ENCODE data around the gene SIT1. TPM values are rescaled to one million over a fixed set of nuclear protein-coding genes. Genes with fewer than 3 reads are reported as not detected.
A peak's percentile ranks its signal among the peaks of the same experiment; 100 is the strongest.

The SIT1 gene
- total RNA-seq, 1 donor from 2014 or later: 2.5 TPM

DNA sequence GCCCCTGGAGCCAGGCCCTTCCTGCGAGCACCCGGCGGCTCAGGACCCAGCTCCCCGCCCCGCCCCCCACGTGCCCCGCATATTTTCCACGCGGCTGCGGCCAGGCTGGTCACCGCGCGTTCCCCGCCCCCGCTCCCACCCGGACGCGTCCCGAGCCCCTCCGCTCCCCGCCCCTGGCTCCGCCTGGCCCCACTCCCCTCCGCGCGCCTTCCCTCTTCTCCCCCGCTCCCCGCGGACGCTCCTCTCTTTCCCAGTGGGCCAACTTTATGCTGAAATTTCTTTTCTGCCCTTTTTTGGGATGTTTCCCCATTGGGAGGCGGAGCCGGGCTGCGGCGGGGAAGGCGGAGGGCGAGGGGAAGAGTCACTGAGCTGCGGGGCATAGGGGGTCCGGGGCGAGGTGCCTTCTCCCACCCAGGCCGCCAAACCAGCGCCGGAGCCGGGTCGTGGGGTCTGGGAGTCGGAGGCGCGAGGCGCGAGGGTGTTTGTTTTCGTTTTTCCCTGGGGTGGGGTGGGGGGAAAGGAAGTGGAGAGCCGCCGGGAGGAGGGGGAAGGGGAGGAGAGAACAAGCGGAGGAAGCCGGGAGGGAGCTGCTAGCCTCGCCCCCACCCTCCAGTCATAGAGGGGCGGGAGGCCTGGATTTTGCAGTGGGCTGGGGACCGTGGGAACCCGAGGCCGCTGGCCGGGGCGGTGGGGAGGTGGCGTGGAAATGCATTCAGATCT is 40.0 kb upstream of the SIT1 start:
- H3K27ac ChIP-seq: peak overlapping the region; percentile 96
- H3K4me1 ChIP-seq: peaks cover 32% of the 10 kb centered on the region
- no peak for DNase-seq (ENCODE audit: extremely low spot score in 2 of 2)
- intact Hi-C loops (cut with DNase I): loop anchor here (5.0 kb wide), 2 partner anchors 33 to 37 kb away; partner anchors contain the start of genes CCDC107 and RMRP
- H3K36me3 ChIP-seq: no peaks in the 10 kb centered on the region
- H3K4me3 ChIP-seq: peak overlapping the region; percentile 79 to 90
- H3K9me3 ChIP-seq: no peaks in the 10 kb centered on the region
- no peaks in the 10 kb centered on the region for H3K27me3 ChIP-seq
- TF ChIP-seq POLR2A (IDR thresholded peaks at IDR 0.05) (peak in 1 of 2 donors; percentile 64), CTCF (IDR thresholded peaks at IDR 0.05) (no peak), POLR2AphosphoS5 (IDR thresholded peaks at IDR 0.05; ENCODE audit: insufficient read depth in 1 of 2, low read depth in 1 of 2) (peak in 1 of 2 donors; percentile 85)

DNA sequence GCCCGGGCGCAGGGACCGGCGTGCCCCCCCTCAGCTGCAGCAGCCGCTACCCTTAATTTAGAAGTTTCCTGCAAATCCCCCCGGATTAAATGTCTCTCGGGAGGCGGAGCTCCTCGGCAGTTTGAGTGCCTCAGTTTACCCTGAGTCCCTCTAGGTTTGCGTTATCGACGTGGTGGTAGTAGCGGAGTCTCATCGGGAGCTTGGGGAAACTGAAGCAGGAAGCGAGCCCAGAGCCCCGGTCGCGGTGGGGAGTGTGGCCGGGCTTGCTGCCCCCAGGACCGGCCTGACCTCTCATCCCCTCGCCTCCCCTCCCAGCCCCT is 39.5 kb upstream of the SIT1 start:
- intact Hi-C loops (cut with DNase I): loop anchor here (5.0 kb wide), 2 partner anchors 33 to 37 kb away; partner anchors contain the start of genes CCDC107 and RMRP
- Histone ChIP-seq H3K27ac (peak overlapping the region; percentile 96), H3K4me1 (peaks cover 32% of the 10 kb centered on the region), H3K4me3 (peak overlapping the region; percentile 79 to 90), H3K27me3 (no peaks in the 10 kb centered on the region), H3K9me3 (no peaks in the 10 kb centered on the region), H3K36me3 (peaks cover 0 to 2% of the 10 kb centered on the region in 2 donors)
- TF ChIP-seq POLR2A (IDR thresholded peaks at IDR 0.05): no peak
- TF ChIP-seq CTCF (IDR thresholded peaks at IDR 0.05): no peak
- no peak for TF ChIP-seq POLR2AphosphoS5 (IDR thresholded peaks at IDR 0.05; ENCODE audit: insufficient read depth in 1 of 2, low read depth in 1 of 2)
- DNase-seq (ENCODE audit: extremely low spot score in 2 of 2): no peak

GRCh38 chr9:35689542-35690293 is 39.0 kb upstream of the SIT1 start, which contains the start of gene TPM2:
TPM2 (minus strand) TSS chr9:35689925; CDS start chr9:35689817, 108 bp downstream.
- Histone ChIP-seq H3K27me3 (no peaks in the 10 kb centered on the region), H3K9me3 (no peaks in the 10 kb centered on the region), H3K36me3 (peaks cover 0 to 7% of the 10 kb centered on the region in 2 donors), H3K4me3 (peak within 1 kb of the TSS; percentile 79 to 90), H3K27ac (peak within 1 kb of the TSS; percentile 96), H3K4me1 (peaks cover 32% of the 10 kb centered on the region)
- intact Hi-C loops (cut with DNase I): loop anchor here (5.0 kb wide), 2 partner anchors 32 to 38 kb away; partner anchors contain the start of genes CCDC107 and RMRP
- TF ChIP-seq CTCF (IDR thresholded peaks at IDR 0.05): no peak
- TF ChIP-seq POLR2A (IDR thresholded peaks at IDR 0.05): peak in 1 of 2 donors; percentile 54
- peak in 1 of 2 donors; percentile 90 for TF ChIP-seq POLR2AphosphoS5 (IDR thresholded peaks at IDR 0.05; ENCODE audit: insufficient read depth in 1 of 2, low read depth in 1 of 2)
- no peak for DNase-seq (ENCODE audit: extremely low spot score in 2 of 2)

GRCh38 chr9:35688558-35689541 is 38.1 kb upstream of the SIT1 start:
- intact Hi-C loops (cut with DNase I): no loop called here
- no peak for DNase-seq (ENCODE audit: extremely low spot score in 2 of 2)
- TF ChIP-seq POLR2A (IDR thresholded peaks at IDR 0.05): no peak
- no peak for TF ChIP-seq CTCF (IDR thresholded peaks at IDR 0.05)
- no peak for TF ChIP-seq POLR2AphosphoS5 (IDR thresholded peaks at IDR 0.05; ENCODE audit: insufficient read depth in 1 of 2, low read depth in 1 of 2)
- Histone ChIP-seq H3K4me3 (peak overlapping the region; percentile 79 to 90), H3K4me1 (peaks cover 32% of the 10 kb centered on the region), H3K27me3 (no peaks in the 10 kb centered on the region), H3K9me3 (no peaks in the 10 kb centered on the region), H3K27ac (peak overlapping the region; percentile 96), H3K36me3 (peaks cover 0 to 11% of the 10 kb centered on the region in 2 donors)
